ENCODE measurements around the gene ATXN2.

ATXN2 gene

GRCh38 chr12:111431772-111432171 lies 167.3 kb downstream of the ATXN2 start:
- DNase-seq, result no peak

GRCh38 chr12:111430433-111431353 lies 168.4 kb downstream of the ATXN2 start:
- DNase-seq, result peak; percentile 55

GRCh38 chr12:111429828-111430432 lies 169.2 kb downstream of the ATXN2 start:
- DNase-seq, result no peak

GRCh38 chr12:111428728-111429175 lies 170.4 kb downstream of the ATXN2 start:
- DNase-seq, result no peak

GRCh38 chr12:111428081-111428727 lies 170.9 kb downstream of the ATXN2 start:
- DNase-seq, result no peak

- DNase-seq, result no peak
These were observed 171.6 kb downstream of the ATXN2 start for GRCh38 chr12:111427417-111428074.

GRCh38 chr12:111426344-111427185 lies 172.6 kb downstream of the ATXN2 start:
- DNase-seq, result no peak

- DNase-seq, result no peak
These were observed 173.5 kb downstream of the ATXN2 start for GRCh38 chr12:111425655-111426054.

GRCh38 chr12:111424793-111425251 lies 174.3 kb downstream of the ATXN2 start:
- no peak for DNase-seq

GRCh38 chr12:111424189-111424792 lies 174.8 kb downstream of the ATXN2 start:
- DNase-seq, result no peak

GRCh38 chr12:111420494-111420893 lies 178.6 kb downstream of the ATXN2 start:
- no peak for DNase-seq

GRCh38 chr12:111419784-111420183 lies 179.3 kb downstream of the ATXN2 start:
- no peak for DNase-seq

GRCh38 chr12:111418594-111418880 lies 180.6 kb downstream of the ATXN2 start:
- DNase-seq, result no peak

GRCh38 chr12:111417784-111418593 lies 181.1 kb downstream of the ATXN2 start:
- no peak for DNase-seq

GRCh38 chr12:111417290-111417689 lies 181.8 kb downstream of the ATXN2 start:
- DNase-seq, result no peak

GRCh38 chr12:111414711-111415252 lies 184.3 kb downstream of the ATXN2 start:
- DNase-seq, result no peak

GRCh38 chr12:111413442-111414086 lies 185.6 kb downstream of the ATXN2 start:
- no peak for DNase-seq

GRCh38 chr12:111412830-111413441 lies 186.2 kb downstream of the ATXN2 start:
- DNase-seq, result no peak

- no peak for DNase-seq
These were observed 186.9 kb downstream of the ATXN2 start for GRCh38 chr12:111412007-111412829.

All from stimulated activated CD4-positive, alpha-beta T cell treated with anti-CD3 and anti-CD28 coated beads, Interleukin-1b, Interleukin-23, amount 100 ng/mL, for 48 hours (primary cell).